RWPE2 (cell line): ENCODE measurements around the gene SETBP1.

Experiments used
- ATAC-seq: fragments of 200-7000 bp; cut with Tn5 transposase; 3 replicates; pipeline ENCODE4 v1.9.1; 2021; ENCODE audit warnings: low read depth
- DNase-seq: peaks from one replicate; pipeline ENCODE4 v3.0.0-alpha.2; 2020; ENCODE audit warnings: low spot score
- H3K27ac ChIP-seq: fragments of 450-650 bp; 2 replicates; pipeline ENCODE4 v1.5.1; 2017; ENCODE audit warnings: mild to moderate bottlenecking; ENCODE audit not compliant: poor library complexity, severe bottlenecking
- H3K27me3 ChIP-seq: fragments of 250-450 bp; sonication (Bioruptor Pico); 2 replicates; pipeline ENCODE4 v1.5.1; 2021; ENCODE audit warnings: mild to moderate bottlenecking, moderate library complexity; ENCODE audit not compliant: insufficient read depth, poor library complexity, severe bottlenecking
- H3K36me3 ChIP-seq: fragments of 250-450 bp; sonication (Bioruptor Pico); 2 replicates; pipeline ENCODE4 v1.5.1; 2020; ENCODE audit warnings: low read depth, mild to moderate bottlenecking, moderate library complexity
- H3K4me1 ChIP-seq: fragments of 250-450 bp; sonication (Bioruptor Pico); 2 replicates; pipeline ENCODE4 v1.5.1; 2021; ENCODE audit warnings: mild to moderate bottlenecking, moderate library complexity; ENCODE audit not compliant: insufficient read depth, poor library complexity, severe bottlenecking
- H3K4me3 ChIP-seq: fragments of 250-450 bp; sonication (Bioruptor Pico); 2 replicates; pipeline ENCODE4 v1.5.1; 2021; ENCODE audit warnings: mild to moderate bottlenecking, moderate library complexity; ENCODE audit not compliant: severe bottlenecking
- H3K9me3 ChIP-seq: fragments of 250-450 bp; sonication (Bioruptor Pico); 2 replicates; pipeline ENCODE4 v1.5.1; 2021; ENCODE audit warnings: mild to moderate bottlenecking, moderate library complexity; ENCODE audit not compliant: severe bottlenecking
- CTCF ChIP-seq: fragments of 450-650 bp; IDR thresholded peaks from one replicate; pipeline ENCODE4 v1.5.1; 2017; ENCODE audit warnings: mild to moderate bottlenecking, moderate library complexity; ENCODE audit not compliant: poor library complexity, severe bottlenecking

SETBP1 gene

GRCh38 chr18:44979748-44980147 lies 299.1 kb downstream of the SETBP1 start:
- Histone ChIP-seq H3K36me3 (no peaks in the 10 kb centered on the region), H3K4me3 (no peak overlapping the region), H3K27ac (no peak overlapping the region), H3K27me3 (no peaks in the 10 kb centered on the region), H3K4me1 (no peaks in the 10 kb centered on the region), H3K9me3 (no peaks in the 10 kb centered on the region)
- ATAC-seq (no peak), DNase-seq (no peak)
- TF ChIP-seq CTCF, result no peak

DNA sequence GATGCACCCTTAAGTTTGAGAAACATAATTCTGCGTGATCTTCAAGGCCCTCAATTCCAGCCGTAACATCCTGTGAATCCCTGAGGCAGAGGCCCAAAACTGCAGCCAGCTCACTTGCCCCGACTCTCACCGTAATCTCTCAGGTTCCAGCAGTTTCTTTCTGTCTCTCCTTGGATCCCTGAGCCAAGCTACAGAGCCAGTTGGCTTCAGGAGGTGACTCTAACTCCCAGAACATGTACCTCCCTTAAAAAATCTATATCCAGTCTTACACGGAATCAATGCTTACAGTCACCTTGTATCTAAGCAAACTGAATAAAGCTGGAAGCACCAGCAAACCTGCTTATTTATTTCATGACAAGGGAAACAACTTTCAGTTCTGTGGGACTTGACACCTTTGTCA lies 300.4 kb downstream of the SETBP1 start:
- TF ChIP-seq CTCF, result no peak
- H3K27ac ChIP-seq, result no peak overlapping the region
- H3K9me3 ChIP-seq, result no peaks in the 10 kb centered on the region
- H3K36me3 ChIP-seq, result no peaks in the 10 kb centered on the region
- no peak overlapping the region for H3K4me3 ChIP-seq
- ATAC-seq (no peak), DNase-seq (no peak)
- H3K27me3 ChIP-seq, result no peaks in the 10 kb centered on the region
- H3K4me1 ChIP-seq, result no peaks in the 10 kb centered on the region

DNA sequence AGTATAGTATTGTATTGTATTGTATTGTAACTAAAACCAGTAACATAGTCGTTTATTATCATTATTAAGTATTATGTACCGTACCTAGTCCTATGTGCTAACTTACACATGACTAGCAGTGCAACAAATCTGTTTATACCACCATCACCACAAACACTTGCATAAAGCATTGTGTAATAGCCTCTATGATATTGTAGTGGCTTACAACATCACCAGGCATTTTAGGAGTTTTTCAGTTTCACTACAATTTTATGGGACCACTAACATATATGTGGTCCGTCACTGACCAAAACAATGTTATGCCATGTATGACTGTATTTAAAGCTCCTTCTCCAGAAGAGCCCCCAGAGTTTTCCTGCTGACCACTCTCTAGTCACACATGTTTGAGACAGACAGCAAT lies 306.2 kb downstream of the SETBP1 start:
- Histone ChIP-seq H3K4me1 (peaks cover 14% of the 10 kb centered on the region), H3K27ac (no peak overlapping the region), H3K9me3 (peaks cover 4% of the 10 kb centered on the region), H3K4me3 (no peak overlapping the region), H3K36me3 (no peaks in the 10 kb centered on the region), H3K27me3 (no peaks in the 10 kb centered on the region)
- ATAC-seq (no peak), DNase-seq (no peak)
- TF ChIP-seq CTCF, result no peak

DNA sequence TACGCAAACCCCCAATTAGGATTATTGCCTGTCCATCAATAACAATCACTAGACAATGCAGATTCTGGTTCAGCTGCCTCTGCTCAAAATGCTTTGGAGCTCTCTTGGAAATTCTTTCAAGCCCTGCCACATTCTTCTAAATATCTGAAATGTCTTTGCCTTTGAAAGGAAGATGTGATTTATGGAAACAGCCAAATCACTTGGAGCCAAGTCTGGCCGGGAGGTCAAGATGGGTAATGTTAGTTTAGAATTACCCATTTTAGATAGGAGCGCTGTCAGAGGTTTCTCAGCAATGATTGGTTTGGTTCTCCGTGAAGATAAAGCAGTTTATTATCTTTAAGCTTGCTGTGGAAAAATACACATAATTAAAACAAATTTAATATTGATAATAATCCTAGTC lies 306.7 kb downstream of the SETBP1 start:
- TF ChIP-seq CTCF, result no peak
- peaks cover 14% of the 10 kb centered on the region for H3K4me1 ChIP-seq
- ATAC-seq (no peak), DNase-seq (no peak)
- no peak overlapping the region for H3K4me3 ChIP-seq
- H3K9me3 ChIP-seq, result peaks cover 4% of the 10 kb centered on the region
- no peak overlapping the region for H3K27ac ChIP-seq
- no peaks in the 10 kb centered on the region for H3K27me3 ChIP-seq
- H3K36me3 ChIP-seq, result no peaks in the 10 kb centered on the region

DNA sequence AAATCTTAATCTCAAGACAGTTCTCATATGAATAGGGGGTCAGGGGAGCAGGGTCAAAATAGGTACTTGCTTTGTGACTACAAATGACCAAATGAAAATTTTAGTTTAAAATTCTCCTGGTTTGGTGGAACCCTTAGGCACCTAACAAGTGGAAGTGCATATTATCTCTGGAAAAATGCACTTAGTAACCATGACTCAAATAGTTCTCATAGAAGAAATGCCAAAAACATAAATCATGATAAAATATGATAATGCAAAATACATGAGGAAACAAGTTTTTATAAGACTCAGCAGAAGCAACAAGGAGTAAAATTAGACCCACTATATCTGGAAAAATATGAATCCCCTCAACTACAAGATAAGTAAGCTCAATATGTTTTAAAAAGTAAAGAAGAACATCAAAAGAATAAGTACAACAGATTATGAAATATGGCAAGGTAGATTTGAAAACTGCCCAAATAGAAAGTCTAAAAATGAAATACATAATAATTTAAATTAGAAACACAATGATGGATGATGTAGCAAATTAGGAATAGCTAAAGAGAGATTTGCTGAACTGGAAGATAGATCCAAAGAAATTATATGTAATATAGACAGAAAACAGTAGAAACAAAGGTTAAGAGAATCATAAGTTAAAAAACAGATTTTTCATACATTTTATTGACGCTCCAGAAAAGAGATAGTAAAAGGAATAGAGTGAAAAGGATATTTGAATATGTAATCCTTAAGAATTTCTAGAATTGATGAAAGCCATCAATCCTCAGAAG lies 308.3 kb downstream of the SETBP1 start:
- Histone ChIP-seq H3K9me3 (peaks cover 4% of the 10 kb centered on the region), H3K36me3 (no peaks in the 10 kb centered on the region), H3K27ac (peak overlapping the region; percentile 40), H3K27me3 (no peaks in the 10 kb centered on the region), H3K4me3 (no peak overlapping the region), H3K4me1 (peaks cover 14% of the 10 kb centered on the region)
- no peak for DNase-seq
- peak; percentile 45; the same call in 1 of the 3 replicates for ATAC-seq
- TF ChIP-seq CTCF, result no peak
